Hypothalamus (tissue), 51 donors: Measurements from ENCODE around the gene OPCML.

Experiments used
- DNase-seq, 51 donors: peaks; one replicate each; lab custom pipeline; 2025; lab: John Stamatoyannopoulos, UW

The OPCML gene

DNA sequence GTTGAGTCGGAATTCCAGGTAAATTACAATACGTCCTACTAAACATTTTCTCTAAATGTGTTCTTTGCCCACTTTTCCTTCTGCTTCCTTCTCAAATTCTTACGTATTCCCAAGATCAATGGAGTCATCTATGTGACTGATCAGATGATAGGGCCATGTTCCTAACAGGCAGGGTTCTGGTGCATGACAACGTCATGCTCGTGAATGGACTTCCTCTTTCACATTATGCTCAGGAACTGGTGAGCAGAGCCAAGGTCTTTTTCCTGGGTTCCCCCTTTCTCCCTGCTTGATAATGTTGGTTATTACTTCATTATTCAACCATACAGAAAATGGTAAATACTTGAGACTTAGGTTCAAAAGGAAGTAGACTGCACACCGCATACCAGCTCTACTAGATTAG is 789.4 kb downstream of the OPCML start:
- no peak for DNase-seq

DNA sequence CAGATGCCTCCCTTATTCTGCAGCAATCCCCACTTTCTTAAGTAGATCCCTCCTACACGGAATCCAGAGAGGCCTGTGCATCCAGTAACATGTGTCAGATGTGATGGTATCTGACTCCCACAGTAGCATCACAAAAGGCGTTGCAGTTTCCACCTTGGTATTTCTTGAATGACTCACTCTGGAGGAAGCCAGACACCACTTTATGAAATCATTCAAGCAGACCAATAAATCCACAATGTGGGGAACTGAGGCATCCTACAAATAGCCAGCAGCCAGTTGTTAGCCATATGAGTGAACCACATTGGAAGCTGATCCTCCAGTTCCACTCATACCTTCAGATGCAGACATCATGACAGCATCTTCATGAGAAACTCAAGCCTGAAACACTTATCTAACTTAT is 798.1 kb downstream of the OPCML start:
- DNase-seq: no peak

DNA sequence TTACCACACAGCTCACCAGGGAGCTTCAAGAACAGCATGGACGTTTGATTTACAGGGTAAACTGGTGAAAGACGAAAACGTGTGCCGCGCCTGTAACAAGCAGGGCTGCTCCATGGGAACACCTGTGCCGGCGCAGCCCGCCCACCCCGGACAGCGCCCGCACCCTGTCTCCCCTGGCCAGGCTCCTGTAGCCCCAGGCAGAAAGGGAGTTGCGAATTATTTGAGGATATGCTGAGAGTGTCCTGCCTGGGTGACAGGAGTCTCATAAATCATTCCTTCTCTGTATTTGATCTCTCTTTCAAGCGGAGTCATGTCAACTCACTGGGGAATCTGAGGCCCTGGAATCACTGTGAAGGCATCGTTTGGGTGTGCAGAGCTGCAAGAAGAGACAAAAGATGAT is 804.3 kb downstream of the OPCML start:
- no peak for DNase-seq

DNA sequence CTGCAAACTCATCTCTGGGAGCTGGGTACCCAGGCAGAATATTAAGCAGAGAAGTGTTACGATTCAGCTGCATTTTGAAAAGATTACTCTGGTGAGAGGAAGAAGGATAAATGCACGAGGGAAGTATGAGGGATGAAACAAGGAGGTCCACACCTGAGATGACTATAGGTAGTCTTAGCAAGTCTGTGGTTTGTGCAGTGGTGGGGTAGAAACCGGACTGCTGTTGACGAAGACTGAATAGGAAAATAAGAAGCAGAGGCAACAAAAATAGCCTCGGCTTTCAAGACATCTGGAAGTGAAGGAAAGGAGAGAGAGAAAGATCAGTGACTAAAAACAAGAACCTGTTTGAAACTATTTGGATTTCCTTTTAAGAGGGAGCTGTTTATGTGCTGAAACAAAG is 810.8 kb downstream of the OPCML start:
- no peak for DNase-seq

DNA sequence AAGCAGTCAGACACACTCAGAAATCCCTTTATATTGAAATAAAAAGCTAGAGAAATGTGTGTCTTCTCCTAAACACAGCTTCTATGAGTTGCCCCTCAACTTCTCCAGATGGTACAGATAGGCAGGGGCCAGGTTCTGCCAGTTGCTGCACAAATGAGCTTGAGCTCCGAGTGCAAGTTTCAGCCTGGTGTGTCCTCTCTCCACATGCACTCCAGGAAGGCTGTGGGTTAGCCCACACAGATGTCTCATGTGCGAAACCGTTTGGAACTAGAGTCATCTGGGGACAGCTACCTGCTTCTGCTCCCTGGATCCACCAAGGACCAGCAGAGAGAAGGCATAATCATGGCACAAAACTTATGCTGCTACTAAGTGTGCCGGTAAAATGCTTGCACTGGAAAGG is 812.6 kb downstream of the OPCML start:
- DNase-seq: no peak

DNA sequence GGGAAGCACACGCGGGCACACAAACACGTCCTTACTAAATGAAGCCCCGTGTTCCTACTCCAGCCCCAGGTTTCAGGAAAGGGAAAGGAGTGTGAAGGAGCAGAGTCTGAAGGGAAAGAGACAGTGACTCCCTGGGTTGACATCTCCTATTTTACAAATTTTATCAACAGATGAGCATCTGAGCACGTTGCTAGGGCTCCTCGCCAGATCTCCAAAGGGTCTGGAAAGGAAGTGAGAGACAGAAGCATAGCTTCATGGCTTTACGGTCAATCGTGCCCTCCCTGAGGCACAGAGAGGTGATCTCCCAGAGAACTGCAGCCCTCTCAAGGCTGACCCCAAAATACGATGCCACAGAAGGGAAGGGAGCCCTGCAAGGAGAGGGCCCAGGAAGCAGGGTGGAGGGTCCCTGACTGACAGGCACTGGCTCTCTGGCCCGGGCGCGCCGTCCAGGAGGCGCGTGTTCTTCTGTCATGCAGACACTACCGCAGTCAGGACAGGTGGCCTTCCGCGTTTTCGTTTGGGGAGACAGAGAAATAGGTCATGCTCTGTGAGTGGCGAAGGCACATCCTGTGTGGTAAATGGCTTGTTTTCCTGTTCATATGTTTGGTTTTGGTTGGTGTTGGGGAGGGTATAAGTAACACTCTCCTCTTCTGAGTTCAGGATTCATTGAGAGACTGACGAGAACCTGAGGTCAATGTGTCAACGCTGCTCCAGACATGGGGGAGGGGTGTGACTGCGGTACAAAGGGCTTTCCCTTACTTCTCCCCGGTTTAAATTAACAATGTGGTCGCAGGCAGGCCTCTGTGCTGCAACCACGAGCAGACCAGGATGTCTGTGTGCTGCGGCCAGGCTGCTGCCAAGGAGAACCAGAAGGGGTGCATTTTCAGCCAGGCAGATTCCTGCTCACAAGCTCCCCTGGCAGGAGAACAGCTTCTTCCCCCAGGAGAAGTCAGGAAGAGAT is 813.3 kb downstream of the OPCML start:
- no peak for DNase-seq

DNA sequence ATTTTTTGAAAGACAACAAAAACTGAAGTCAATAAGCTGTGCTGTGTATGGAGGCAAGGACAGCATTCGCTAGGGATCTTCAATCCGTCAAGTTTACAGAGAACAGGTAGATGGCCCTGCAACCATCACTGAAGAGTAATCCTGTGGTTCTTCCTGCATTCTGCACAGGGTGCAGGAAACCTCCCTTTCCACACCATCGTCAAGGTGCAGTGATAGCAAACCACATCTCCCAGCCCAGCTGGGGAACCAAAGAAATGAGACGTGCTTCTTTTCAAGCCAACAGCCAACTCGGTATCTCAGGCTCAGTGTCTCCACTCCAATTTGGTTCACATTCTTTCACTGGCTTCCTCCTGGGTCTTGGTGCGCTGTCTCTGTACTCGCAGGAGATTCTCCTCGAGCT is 814.5 kb downstream of the OPCML start:
- DNase-seq: no peak

DNA sequence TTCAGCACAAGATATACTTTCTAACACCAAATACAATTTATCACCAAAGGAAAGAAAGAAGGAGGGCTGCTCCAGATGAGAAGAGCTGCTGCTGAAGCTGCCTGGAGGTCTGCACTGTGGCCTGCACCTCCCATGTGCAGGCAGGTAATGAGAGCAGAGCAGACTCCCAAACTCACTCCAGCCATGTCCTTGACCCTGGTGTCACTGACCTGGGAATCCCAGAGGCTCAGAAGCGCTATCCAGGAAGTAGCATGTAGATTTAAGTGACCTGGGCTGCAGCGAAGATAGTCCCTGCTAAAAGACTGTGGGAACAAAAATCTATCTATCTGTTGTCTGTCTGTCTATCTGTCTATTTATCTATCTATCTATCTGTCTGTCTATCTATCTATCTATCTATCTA is 816.3 kb downstream of the OPCML start:
- no peak for DNase-seq

DNA sequence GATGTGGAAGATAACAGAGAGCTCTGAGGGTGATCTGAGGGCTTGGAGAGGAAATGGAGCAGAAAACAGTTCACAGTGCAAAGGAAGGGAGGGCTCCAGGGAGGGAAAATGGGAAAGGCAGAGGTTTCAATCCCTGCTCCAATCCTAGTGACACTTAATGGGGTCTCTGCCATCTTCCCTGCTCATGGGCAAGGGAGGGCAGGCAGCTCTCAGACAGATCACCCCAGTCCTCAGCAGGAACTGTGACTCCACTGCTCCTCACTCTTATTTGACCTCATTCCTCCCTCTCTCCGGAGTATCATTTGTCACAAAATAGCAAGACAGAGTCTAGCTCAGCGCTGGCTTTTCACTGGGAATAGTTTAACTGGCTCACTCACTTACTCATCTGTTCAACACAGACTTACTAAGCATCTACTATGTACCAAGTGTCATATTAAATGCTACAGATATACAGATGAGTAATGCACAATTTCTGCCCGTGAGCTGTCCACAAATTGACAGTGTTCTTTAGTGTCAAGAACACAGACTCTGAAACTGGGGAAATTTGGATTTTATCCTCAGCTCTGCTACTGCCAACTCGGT is 817.4 kb downstream of the OPCML start:
- DNase-seq: no peak

DNA sequence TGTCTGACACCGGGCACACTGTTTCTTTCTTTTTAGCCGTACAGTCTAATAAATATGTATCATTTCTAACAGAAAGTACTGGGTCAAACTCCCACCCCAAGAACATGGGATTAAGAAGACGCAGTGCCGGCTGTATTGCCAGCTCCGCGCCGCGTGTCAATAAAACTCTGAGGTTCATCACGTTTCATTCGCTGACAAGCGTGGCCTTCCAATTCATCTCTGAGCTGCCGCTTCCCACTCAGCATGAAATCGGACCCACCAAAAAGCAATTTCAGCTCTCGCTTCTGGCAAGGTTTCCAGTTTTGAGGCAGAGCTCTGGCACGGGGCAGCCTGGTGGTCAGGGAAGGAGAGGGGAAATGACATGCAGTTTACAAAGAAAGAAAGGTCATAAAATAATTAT is 819.8 kb downstream of the OPCML start:
- no peak for DNase-seq

DNA sequence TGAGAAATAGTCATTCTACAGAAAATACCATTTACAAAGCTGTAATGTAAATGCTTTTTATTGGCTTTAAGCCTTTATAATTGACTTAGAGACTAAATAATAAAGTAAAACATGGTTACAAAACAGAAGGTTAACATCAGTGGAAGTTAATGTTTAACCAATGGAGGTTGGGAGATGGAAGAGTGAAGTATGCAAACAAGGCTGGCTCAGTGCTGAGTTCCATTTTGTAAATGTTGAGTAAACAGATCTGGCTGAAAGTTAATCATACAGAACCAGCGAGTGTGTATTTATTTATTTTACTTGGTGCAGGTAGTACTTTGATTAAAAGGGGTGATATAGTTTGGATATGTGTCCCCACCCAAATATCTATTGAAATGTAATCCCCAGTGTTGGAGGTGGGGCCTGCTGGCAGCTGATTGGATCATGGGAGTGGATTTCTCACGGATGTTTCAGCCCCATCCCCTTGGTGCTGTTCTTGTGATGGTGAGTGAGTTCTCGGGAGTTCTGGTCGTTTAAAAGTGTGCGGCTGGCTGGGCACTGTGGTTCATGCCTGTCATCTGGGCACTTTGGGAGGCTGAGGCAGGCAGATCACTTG is 827.4 kb downstream of the OPCML start:
- DNase-seq: no peak

DNA sequence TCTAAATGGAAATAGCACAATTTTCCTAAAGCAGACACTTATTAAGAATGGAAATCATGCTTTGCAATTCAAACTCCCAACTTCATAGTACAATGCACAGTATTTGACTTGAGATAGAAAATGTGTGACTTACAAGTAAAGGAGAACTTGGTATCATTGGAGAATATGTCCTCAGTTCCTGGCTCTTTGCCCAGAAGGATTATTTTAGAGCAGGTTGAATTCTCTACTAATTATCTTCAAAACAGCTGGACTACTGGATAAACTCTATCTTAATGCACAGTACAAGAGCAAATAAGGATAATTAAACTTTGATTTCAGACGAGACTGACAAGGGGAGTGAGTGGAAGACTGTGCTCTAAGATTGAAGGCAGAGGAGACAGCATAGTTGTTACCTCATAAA is 839.4 kb downstream of the OPCML start:
- no peak for DNase-seq

DNA sequence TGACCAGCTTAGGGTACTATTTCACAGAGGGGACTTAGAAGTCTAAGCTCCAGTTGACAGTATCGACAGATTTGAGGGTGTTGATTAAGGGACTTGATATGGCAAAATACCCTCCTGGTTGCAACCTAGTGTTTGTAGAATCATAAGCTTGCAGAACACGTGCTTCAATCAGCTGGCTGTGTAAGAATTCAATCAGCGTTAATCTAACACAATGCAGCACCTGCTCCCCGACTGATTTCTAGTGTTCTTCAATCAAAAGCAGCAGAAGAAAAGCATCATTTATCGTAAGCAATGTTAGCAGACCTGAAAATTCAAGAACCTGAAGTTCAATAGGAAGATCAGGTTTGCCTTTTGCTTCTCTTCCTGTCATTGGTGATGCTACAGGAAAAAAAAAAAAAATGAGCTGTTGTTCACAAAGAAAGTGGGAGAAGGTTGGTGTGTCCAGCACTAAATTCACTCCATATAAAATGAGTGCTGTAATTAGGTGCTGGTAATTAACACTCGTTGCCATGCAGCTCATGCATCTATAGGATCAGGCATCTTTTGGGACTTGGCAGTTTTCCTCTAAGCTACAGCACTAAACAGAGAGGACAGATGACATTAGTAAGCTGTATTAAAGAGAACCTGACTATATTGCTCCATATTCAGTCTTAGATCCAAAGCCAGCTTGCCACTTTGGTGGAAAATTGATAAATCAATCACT is 840.3 kb downstream of the OPCML start:
- DNase-seq: no peak

DNA sequence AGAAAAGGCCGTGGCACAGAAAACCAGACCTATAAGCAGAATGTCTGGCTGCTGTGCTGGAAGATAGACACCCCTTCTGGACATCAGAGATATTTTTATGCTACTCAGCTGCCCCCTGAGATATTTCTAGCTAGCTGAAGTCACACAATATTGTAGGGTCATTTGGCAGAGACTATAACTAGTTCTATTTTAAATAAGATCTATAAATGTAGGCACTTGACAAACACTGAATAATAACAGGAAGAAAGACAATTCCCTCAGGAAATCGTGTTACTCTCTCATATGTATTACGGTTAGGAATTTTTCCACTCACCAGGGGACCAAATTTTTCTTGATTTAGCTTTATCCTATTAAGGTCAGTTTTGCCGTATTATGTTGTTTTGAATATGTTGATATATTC is 845.4 kb downstream of the OPCML start:
- no peak for DNase-seq

DNA sequence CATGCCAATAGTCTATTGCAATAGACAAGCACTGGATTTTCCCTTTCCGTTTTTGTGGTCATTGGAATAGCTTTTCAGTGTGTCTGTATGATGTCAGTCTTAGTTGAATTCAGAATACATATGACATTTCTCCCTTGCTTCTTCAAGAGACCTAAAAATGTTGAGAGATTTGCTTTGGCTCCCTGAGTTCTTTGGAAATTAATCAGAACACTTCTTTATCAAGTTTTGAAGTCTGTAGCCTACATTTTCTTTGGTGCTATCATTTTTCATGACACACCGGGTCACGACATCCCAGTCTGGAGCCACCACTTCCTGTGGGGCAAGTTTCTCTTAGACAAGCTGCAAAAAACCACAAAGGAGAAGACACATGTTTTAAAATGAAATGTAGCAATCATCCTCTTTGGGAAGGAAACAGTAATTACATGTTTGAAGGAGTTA is 847.1 kb downstream of the OPCML start:
- DNase-seq: no peak

DNA sequence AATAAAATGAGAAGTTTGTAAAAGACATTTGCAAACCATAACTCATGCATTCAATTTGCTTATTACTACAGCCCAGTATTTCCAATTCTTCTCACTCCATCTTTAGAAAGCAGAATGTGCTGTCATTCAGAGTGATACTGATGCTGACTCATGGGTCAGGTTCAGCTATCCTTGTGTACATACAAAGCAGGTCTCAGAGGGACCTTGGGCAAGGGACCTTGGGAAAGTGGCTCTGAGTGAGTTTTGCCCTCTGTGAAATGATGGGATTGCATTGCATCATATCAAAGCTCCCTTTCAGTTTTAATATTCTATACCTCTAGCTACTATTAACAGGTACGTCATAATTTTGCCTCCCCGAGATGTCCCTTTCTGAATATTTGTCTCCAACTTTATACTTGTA is 848.7 kb downstream of the OPCML start:
- no peak for DNase-seq

DNA sequence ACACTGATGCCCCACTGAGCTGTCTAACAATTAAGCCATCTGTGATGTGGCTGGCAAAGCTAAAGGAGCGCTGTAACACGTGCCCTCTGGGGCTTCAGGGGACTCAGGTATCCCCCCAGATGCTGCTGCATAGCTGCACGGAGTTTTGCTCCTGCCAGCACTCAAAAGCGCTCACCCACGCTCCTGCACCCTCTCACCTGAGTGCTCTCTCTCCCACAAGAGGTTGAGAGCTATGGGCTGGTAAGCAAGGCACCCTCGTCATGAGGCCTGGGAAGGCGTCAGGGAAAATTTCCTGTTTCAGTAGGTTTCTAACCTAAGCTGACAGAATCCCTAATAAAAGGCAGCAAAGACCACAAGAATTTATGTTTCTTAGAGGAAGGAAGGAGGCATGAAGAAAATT is 850.3 kb downstream of the OPCML start:
- DNase-seq: no peak

DNA sequence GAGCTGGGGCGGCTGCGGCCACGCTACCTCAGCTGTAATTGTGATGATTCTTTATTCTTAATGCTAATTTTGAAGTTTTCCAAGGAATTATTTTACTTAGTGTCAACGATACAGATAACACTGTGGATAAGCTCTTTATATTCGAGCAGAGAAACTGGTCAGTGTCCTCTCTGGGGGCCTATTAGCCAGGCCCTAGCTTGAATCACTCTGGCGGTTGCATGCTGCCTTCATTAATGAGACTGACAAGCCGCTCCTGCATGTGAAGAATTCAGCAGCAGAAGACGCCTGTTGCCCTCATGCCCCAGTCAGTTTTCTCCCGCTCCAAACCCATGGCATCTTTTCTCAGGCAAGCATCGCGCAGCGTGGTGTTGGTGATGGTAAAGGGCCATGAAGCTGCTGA is 851.7 kb downstream of the OPCML start:
- no peak for DNase-seq

DNA sequence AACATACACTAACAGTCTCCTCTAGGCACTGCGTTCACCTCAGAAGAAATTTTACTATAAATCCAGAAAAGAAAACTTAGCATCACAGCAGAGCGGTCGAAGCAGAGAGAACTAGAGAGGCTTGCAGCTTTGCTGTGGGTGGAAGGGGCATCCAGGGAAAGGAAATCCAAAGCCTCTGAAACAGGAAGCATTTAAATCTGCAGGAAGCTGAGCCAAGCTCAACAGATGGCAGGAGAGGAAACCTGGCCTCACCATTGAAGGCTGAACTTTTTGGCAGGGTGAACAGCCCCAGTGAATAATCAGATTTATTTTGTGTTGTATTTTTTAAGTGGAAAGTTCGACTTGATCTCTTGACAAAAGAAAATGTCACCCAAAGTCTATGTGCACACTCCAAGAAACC is 858.1 kb downstream of the OPCML start:
- DNase-seq: no peak

DNA sequence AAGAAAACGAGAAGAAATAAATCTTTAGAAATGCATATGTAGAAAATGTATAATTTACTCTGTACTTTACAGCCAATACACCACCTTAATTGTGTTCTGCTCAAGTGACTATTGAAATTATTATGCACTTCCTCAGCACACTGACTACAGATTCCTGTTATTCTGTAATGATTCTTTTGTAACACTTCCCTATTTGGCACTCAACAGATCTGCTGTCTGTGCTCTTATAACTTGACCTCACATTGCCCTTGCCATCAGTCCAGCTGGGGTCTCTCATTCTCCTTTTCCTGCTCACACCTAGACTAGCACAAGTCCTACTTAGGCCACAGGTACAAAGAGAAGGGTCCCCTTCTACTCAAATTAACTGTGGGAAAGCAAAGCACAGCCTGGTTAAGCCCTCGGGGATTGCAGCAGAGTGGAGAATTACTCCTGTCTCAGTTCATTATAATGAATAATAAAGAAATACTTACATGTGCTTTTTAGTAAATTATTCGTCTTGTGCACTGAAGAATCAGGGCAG is 860.4 kb downstream of the OPCML start:
- DNase-seq: no peak
